Rectal smooth muscle tissue (tissue), 1 donor: ENCODE measurements around the gene TF.

Source experiments
- H3K27ac ChIP-seq: one replicate; pipeline ENCODE4 v1.7.0; 2013; ENCODE audit warnings: low read depth, low read length, inconsistent platforms
- H3K27me3 ChIP-seq: one replicate; pipeline ENCODE4 v1.7.0; 2013; ENCODE audit warnings: low read length; ENCODE audit not compliant: control insufficient read depth, insufficient read depth
- H3K36me3 ChIP-seq: one replicate; pipeline ENCODE4 v1.7.0; 2013; ENCODE audit warnings: low read length; ENCODE audit not compliant: control insufficient read depth, insufficient read depth
- H3K4me1 ChIP-seq: one replicate; pipeline ENCODE4 v1.7.0; 2013; ENCODE audit warnings: low read length; ENCODE audit not compliant: control insufficient read depth, insufficient read depth
- H3K4me3 ChIP-seq: one replicate; pipeline ENCODE4 v1.7.0; 2013; ENCODE audit warnings: low read length
- H3K9ac ChIP-seq: one replicate; pipeline ENCODE4 v1.7.0; 2013; ENCODE audit warnings: low read length

Gene TF

DNA sequence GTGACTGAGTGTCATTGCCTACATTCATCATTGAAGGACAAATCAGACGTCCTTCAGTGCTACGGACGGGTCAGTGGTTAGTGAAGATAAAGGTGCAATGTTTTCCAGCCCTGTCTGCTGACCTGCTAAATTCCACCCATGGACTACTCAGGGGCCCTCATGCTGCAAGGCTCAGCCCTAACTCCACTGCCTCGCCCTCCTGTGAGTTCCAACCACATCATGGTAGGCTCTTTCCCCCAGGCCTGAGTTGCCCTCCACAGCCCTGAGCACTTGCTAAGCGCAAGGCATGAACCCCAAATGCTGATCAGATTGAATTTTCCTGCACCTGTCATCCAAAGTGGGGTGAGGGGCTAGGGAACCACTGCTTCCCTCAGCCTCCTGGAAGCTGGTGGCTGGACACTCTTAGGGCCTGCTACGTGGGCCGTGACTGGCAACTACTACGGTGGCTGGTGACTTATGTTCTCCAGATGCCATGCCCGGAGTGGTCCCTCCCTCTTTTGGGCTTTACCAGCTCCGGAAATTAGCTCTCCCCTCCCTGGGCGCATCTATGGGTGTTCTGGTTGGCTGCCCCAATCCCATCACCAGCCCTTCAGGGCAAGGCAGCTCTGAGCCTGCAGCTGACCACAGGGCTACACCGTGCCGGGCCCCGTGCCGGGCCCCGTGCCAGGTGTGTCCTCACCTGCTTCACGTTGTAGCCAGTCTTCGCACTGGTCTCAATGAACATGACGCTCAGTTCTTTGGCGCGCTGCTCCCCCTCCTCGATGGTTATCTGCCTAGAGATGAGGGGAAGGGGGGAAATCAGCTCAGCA is 91.5 kb downstream of the TF start:
- Histone ChIP-seq H3K27ac (no peak overlapping the region), H3K27me3 (no peaks in the 10 kb centered on the region), H3K36me3 (no peaks in the 10 kb centered on the region), H3K4me3 (no peak overlapping the region), H3K4me1 (no peaks in the 10 kb centered on the region), H3K9ac (no peak overlapping the region)

DNA sequence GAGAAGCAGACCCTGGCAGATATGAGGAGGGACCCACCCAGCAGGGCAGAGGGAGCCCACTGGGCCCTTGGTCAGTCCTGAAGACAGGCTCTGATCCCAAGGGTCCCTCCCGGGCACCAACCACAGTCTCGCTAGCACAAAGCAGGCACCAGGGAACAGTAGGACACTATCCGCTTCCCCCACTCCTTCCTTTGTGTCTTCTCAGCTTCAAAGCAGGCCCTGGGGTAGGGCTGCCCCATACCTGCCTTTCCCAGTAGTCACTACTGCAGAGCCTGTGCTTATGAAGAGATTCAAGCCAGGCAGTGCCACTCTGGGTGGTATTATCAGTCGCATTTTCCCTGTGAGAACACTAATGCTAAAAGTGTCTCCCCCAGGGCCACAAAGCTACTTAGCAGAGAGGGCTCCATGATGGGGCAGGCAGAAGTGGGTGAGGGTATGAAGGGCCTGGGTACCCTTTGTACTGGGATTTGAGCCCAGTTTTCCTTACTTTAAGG is 92.2 kb downstream of the TF start:
- no peaks in the 10 kb centered on the region for H3K4me1 ChIP-seq
- H3K27me3 ChIP-seq, result no peaks in the 10 kb centered on the region

DNA sequence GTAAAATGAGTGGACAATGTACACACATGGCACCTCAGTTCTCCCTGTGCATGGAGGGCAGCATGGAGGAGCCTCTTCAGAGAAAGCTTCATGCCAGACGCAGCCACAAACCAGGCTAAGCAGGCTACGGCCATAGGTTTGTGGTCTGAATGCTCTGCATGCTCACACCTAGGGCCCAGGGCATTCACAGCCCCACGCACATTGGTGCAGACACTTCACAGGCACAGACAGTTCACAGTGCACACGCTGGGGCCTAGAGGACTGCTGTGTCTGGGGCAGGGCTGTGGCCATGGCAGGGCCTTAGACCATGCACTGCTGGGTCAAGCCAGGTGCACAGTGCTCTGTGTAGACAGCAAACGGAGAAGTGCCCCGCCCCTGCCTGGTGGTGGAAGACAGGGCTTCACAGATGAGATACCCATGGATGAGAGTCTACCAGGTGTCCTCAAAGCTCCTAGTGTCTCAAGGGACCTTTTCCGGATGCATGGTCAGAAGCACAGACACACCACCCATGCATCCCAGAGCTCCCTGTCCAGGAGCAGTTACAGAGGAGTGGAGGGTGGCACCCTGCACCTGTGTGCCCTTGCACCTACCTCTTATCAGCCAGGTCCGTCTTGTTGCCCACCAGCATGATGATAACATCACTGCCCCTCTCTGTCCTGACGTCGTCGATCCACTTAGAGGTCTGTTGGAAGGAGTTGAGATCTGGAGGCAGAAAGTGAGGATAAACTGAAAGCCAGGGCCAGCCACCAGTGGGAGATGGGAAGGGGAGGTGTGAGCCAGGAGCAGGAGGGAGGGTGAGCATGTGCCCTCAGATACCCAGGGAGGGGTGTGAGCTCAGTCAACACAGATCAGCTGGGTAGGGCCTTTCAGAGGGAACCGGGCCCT is 93.0 kb downstream of the TF start:
- no peaks in the 10 kb centered on the region for H3K36me3 ChIP-seq
- H3K4me3 ChIP-seq, result no peak overlapping the region
- H3K4me1 ChIP-seq, result no peaks in the 10 kb centered on the region
- no peak overlapping the region for H3K9ac ChIP-seq
- H3K27me3 ChIP-seq, result no peaks in the 10 kb centered on the region
- no peak overlapping the region for H3K27ac ChIP-seq

More for the DNA sequence above, 92.2 kb downstream of the TF start:
- Histone ChIP-seq H3K9ac (no peak overlapping the region), H3K36me3 (no peaks in the 10 kb centered on the region), H3K4me3 (no peak overlapping the region), H3K27ac (no peak overlapping the region)

DNA sequence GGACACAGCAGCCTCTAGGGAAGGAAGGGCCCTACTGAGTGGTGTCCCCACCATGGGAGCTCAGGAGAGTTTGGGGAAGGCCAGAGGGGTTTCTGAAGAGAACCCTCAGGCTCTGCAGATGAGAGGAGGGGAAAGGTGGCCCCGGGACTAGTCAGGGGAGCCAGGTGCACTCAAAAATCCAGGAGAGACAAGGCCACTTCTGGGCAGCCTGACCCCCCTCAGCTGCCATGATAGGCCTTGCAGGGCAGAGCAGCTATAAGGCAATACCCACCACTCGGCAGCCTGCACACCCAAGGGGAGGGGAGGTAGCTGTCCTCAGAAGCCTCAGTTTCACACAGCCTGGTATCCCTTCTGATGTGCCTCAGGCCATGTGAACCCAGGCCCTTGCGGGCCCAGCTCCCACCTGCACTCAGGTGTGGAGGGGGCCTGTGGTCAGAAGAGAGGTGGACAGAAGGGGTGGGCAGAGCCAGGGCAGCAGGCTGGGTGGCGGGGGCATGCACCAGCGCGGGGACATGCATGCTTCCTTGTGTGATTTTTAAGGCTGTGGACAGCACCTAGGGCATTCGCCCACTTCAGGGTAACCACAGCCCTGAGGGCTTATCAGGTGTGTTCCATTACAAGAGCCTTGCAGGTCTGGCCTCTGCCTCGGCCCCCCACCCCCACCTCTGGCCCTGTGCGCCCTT is 94.0 kb downstream of the TF start:
- Histone ChIP-seq H3K27ac (no peak overlapping the region), H3K36me3 (no peaks in the 10 kb centered on the region), H3K4me3 (no peak overlapping the region), H3K9ac (no peak overlapping the region), H3K27me3 (no peaks in the 10 kb centered on the region), H3K4me1 (no peaks in the 10 kb centered on the region)

DNA sequence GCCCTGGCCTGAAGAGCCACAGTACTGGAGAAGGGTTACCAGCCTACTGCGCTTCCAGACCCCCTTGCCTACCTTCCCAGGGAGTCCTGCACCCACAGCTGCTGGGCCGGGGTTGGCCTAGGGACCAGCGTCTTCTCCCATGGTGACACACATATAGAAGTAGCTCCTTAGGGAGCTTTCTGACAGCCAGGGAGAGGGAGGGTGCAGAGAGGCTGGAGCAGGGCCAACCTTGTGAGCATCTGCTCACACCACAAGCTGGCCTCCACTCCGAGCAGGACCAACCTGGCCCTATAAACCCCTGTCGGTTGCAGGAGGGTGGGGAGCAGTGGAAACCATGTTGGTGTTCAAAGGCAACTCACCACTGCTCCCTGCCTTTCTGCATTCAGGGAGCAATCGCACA is 94.6 kb downstream of the TF start:
- Histone ChIP-seq H3K27ac (no peak overlapping the region), H3K36me3 (no peaks in the 10 kb centered on the region), H3K9ac (no peak overlapping the region), H3K27me3 (no peaks in the 10 kb centered on the region), H3K4me3 (no peak overlapping the region), H3K4me1 (no peaks in the 10 kb centered on the region)

DNA sequence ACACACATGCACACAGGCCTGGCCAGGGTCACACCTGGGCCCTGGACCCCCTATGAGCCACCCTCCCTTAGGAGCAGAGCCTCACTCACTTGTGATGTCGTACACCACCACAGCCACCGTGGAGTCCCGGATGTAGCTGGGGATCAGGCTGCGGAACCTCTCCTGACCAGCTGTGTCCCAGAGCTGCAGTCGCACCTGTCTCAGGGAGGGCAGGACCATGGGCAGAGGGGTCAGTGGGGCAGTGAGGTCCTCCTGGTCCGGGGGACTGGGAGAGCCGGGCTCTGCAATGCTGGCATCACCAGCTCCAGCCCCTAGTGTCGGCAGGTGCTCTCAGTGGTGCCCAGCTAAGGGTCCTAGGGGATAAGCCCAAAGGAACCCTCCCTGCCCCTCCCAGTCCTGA is 95.0 kb downstream of the TF start:
- H3K27ac ChIP-seq, result no peak overlapping the region
- H3K4me3 ChIP-seq, result no peak overlapping the region
- H3K27me3 ChIP-seq, result no peaks in the 10 kb centered on the region
- no peaks in the 10 kb centered on the region for H3K36me3 ChIP-seq
- H3K9ac ChIP-seq, result no peak overlapping the region
- H3K4me1 ChIP-seq, result no peaks in the 10 kb centered on the region

DNA sequence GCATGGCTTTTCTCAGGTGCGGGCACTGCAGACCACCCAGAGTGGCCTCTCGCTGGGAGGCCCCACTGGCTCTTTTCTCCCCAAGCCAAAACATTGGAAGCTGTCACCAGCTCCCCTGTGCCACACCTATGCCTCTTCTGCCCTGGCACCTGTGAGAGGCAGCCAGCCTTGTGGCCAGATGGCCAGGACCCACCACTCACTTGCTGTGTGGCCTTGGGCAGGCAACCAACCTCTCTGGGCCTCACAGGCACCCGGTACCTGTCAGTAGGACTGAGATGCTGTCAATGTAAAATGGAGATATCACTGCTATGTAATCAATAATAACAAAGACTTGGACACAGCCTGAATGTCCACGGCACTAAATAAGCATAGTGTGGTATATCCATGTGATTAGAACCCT is 96.0 kb downstream of the TF start:
- Histone ChIP-seq H3K36me3 (no peaks in the 10 kb centered on the region), H3K27ac (no peak overlapping the region), H3K27me3 (no peaks in the 10 kb centered on the region), H3K9ac (no peak overlapping the region), H3K4me1 (no peaks in the 10 kb centered on the region), H3K4me3 (no peak overlapping the region)

DNA sequence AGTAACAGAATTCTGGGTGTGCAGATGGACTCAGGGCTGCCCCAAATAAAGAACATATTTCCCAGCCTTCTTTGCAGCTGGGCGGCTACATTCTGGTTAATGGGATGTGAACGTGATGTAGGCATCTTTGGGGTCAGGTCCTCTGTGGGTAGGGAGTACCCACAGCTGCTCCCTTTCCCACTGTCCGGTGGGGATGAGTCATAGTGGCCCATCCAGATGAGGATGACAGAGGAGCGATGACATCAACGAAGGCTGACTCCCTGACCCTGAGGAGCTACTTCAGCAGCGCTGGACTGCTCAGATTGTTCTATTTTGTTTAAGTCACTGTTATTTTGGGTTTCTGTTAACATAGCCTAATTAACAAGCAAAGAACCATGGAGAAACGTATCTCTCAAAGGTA is 97.4 kb downstream of the TF start:
- Histone ChIP-seq H3K4me3 (no peak overlapping the region), H3K27me3 (no peaks in the 10 kb centered on the region), H3K4me1 (no peaks in the 10 kb centered on the region), H3K9ac (no peak overlapping the region), H3K36me3 (no peaks in the 10 kb centered on the region), H3K27ac (no peak overlapping the region)

DNA sequence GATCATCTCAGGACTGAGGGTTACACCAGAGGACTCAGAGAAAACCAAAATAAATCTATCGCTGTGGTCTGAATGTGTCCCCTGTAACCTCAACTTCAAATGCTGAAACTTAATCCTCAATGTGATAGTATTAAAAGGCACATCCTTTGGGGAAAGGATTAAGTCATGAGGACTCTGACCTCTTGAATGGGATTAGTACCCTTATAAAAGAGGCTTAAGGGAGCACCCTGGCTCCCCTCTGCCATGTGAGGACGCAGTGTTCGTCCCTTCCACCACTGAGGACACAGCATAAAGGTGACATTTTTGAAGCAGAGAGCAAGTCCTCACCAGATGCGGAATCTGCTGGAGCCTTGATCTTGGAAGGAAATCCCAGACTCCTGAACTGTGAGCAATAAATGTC is 98.9 kb downstream of the TF start:
- Histone ChIP-seq H3K27me3 (no peaks in the 10 kb centered on the region), H3K9ac (no peak overlapping the region), H3K4me3 (no peak overlapping the region), H3K36me3 (no peaks in the 10 kb centered on the region), H3K4me1 (no peaks in the 10 kb centered on the region), H3K27ac (no peak overlapping the region)
